Measurements from ENCODE around the gene NREP. TPM values are rescaled to one million over a fixed set of nuclear protein-coding genes. Genes with fewer than 3 reads are reported as not detected.

NREP gene
- total RNA-seq, 1 donor from 2014 or later = 14.7 TPM

GRCh38 chr5:111783537-111783936, 26.5 kb upstream of the NREP start:
- ATAC-seq (ENCODE audit: low read depth) (no peak), DNase-seq (no peak)
- H3K4me1 Mint-ChIP-seq = no peaks in the 10 kb centered on the region
- ChIA-PET CTCF (no interaction called here), POLR2A (no interaction called here)
- no peaks in the 10 kb centered on the region for H3K36me3 Mint-ChIP-seq (ENCODE audit: low read depth)
- intact Hi-C loops (cut with micrococcal nuclease) = no loop called here
- no peaks in the 10 kb centered on the region for H3K9me3 Mint-ChIP-seq
- H3K27ac Mint-ChIP-seq = no peak overlapping the region
- no peak for TF ChIP-seq CTCF (IDR thresholded peaks at IDR 0.05)
- H3K4me3 Mint-ChIP-seq = no peak overlapping the region
- H3K27me3 Mint-ChIP-seq = peaks cover 4% of the 10 kb centered on the region

- H3K36me3 Mint-ChIP-seq (ENCODE audit: low read depth) = no peaks in the 10 kb centered on the region
- intact Hi-C loops (cut with micrococcal nuclease) = no loop called here
- no peaks in the 10 kb centered on the region for H3K9me3 Mint-ChIP-seq
- ATAC-seq (ENCODE audit: low read depth) (no peak), DNase-seq (no peak)
- no peak for TF ChIP-seq CTCF (IDR thresholded peaks at IDR 0.05)
- no peaks in the 10 kb centered on the region for H3K4me1 Mint-ChIP-seq
- H3K27ac Mint-ChIP-seq = no peak overlapping the region
- no peak overlapping the region for H3K4me3 Mint-ChIP-seq
- peaks cover 4% of the 10 kb centered on the region for H3K27me3 Mint-ChIP-seq
- CTCF ChIA-PET = no interaction called here
- POLR2A ChIA-PET = interaction anchor here (0.6 kb wide), 1 partner anchor 25 kb away, joined by 9 read pairs; the partner anchor contains the start of gene NREP
These were observed 25.2 kb upstream of the NREP start for GRCh38 chr5:111782216-111782615.

GRCh38 chr5:111781200-111781599, 24.2 kb upstream of the NREP start:
- DNase-seq = no peak
- no peak for ATAC-seq (ENCODE audit: low read depth)
- no peaks in the 10 kb centered on the region for H3K4me1 Mint-ChIP-seq
- H3K27me3 Mint-ChIP-seq = peaks cover 4% of the 10 kb centered on the region
- H3K9me3 Mint-ChIP-seq = no peaks in the 10 kb centered on the region
- intact Hi-C loops (cut with micrococcal nuclease) = no loop called here
- H3K4me3 Mint-ChIP-seq = no peak overlapping the region
- no peak for TF ChIP-seq CTCF (IDR thresholded peaks at IDR 0.05)
- no peaks in the 10 kb centered on the region for H3K36me3 Mint-ChIP-seq (ENCODE audit: low read depth)
- POLR2A ChIA-PET = no interaction called here
- CTCF ChIA-PET = no interaction called here
- no peak overlapping the region for H3K27ac Mint-ChIP-seq

- Mint-ChIP-seq H3K36me3 (ENCODE audit: low read depth) (no peaks in the 10 kb centered on the region), H3K9me3 (no peaks in the 10 kb centered on the region)
- CTCF ChIA-PET = interaction anchor here (0.6 kb wide), 1 partner anchor 43 kb away, joined by 3 read pairs; no protein-coding TSS in a partner anchor
These were observed 22.9 kb upstream of the NREP start for GRCh38 chr5:111779922-111780292.

GRCh38 chr5:111779260-111779921, 22.4 kb upstream of the NREP start:
- Mint-ChIP-seq H3K27me3 (peaks cover 13% of the 10 kb centered on the region), H3K36me3 (ENCODE audit: low read depth) (no peaks in the 10 kb centered on the region), H3K4me3 (no peak overlapping the region), H3K27ac (no peak overlapping the region), H3K4me1 (no peaks in the 10 kb centered on the region), H3K9me3 (no peaks in the 10 kb centered on the region)
- POLR2A ChIA-PET = no interaction called here
- intact Hi-C loops (cut with micrococcal nuclease) = no loop called here
- DNase-seq (no peak), ATAC-seq (ENCODE audit: low read depth) (no peak)
- TF ChIP-seq CTCF (IDR thresholded peaks at IDR 0.05) = no peak
- CTCF ChIA-PET = interaction anchor here (0.6 kb wide), 1 partner anchor 43 kb away, joined by 3 read pairs; no protein-coding TSS in a partner anchor

More at GRCh38 chr5:111779922-111780292, 22.9 kb upstream of the NREP start:
- Mint-ChIP-seq H3K27me3 (peaks cover 11% of the 10 kb centered on the region), H3K27ac (no peak overlapping the region), H3K4me1 (no peaks in the 10 kb centered on the region), H3K4me3 (no peak overlapping the region)
- ATAC-seq (ENCODE audit: low read depth) (no peak), DNase-seq (no peak)
- POLR2A ChIA-PET = no interaction called here
- intact Hi-C loops (cut with micrococcal nuclease) = no loop called here
- TF ChIP-seq CTCF (IDR thresholded peaks at IDR 0.05) = no peak

All from activated B cell treated with CpG ODN at 0.5 μM for 24 hours (primary cell).